H1 (cell line): Measurements from ENCODE around the gene NLRP12. TPM values are rescaled to one million over a fixed set of nuclear protein-coding genes. Genes with fewer than 3 reads are reported as not detected.

Experiments
- BCL11A ChIP-seq, 2 experiments: IDR thresholded peaks; one replicate each; pipeline ENCODE4 v1.6.1; 2011; ENCODE audit warnings: low read depth in 2 of 2, low read length in 2 of 2, mild to moderate bottlenecking in 2 of 2
- CBX8 ChIP-seq: fragments of 300-800, 300-1000 bp; sonication (generic); IDR thresholded peaks from 2 replicates; pipeline ENCODE4 v1.7.1; 2016; ENCODE audit warnings: low read depth, low read length, borderline replicate concordance
- CEBPB ChIP-seq: IDR thresholded peaks from 2 replicates; pipeline ENCODE4 v1.6.1; 2012; ENCODE audit warnings: low read depth, low read length
- CHD1 ChIP-seq: IDR thresholded peaks from 2 replicates; pipeline ENCODE4 v1.6.1; 2012; ENCODE audit warnings: low read depth, low read length, improper control_type of control experiment
- CHD2 ChIP-seq: IDR thresholded peaks from 2 replicates; pipeline ENCODE4 v1.6.1; 2012; ENCODE audit warnings: low read length, improper control_type of control experiment
- CTBP2 ChIP-seq: IDR thresholded peaks from 2 replicates; pipeline ENCODE4 v1.7.0; 2011; ENCODE audit warnings: borderline replicate concordance, mild to moderate bottlenecking, moderate library complexity, mixed read lengths, low read length; ENCODE audit not compliant: insufficient read depth, insufficient read length
- EP300 ChIP-seq, 2 experiments: IDR thresholded peaks; 1 replicate in 1 of 2; 2 replicates in 1 of 2; pipeline ENCODE4 v1.6.1; 2011 to 2012; ENCODE audit warnings: low read depth in 2 of 2, low read length in 2 of 2, mild to moderate bottlenecking in 2 of 2, borderline replicate concordance in 1 of 2, inconsistent platforms in 1 of 2, moderate library complexity in 1 of 2
- FOSL1 ChIP-seq: IDR thresholded peaks from 2 replicates; pipeline ENCODE4 v1.6.1; 2011; ENCODE audit warnings: mild to moderate bottlenecking, low read depth, low read length, moderate library complexity; ENCODE audit not compliant: insufficient read depth
- GTF2F1 ChIP-seq: IDR thresholded peaks from 2 replicates; pipeline ENCODE4 v1.6.1; 2012; ENCODE audit warnings: low read depth, low read length, improper control_type of control experiment, borderline replicate concordance
- KDM5A ChIP-seq: fragments of 200-600 bp; IDR thresholded peaks from 2 replicates; pipeline ENCODE4 v1.7.1; 2012; ENCODE audit warnings: mild to moderate bottlenecking, low read length, inconsistent platforms, mixed read lengths
- NANOG ChIP-seq: IDR thresholded peaks from 2 replicates; pipeline ENCODE4 v1.6.1; 2011; ENCODE audit warnings: low read length, low read depth, mild to moderate bottlenecking, inconsistent platforms; ENCODE audit not compliant: insufficient read depth, poor library complexity, severe bottlenecking
- PHF8 ChIP-seq: fragments of 200-600 bp; sonication (generic); conservative IDR thresholded peaks from 2 replicates; pipeline ENCODE4 v1.7.1; 2012; ENCODE audit warnings: low read depth, mild to moderate bottlenecking, inconsistent platforms, low read length, moderate library complexity
- RAD21 ChIP-seq, 2 experiments: IDR thresholded peaks in 1 of 2; conservative IDR thresholded peaks in 1 of 2; 2 replicates each; pipeline ENCODE4 v1.6.1; 2011; ENCODE audit warnings: low read depth in 2 of 2, low read length in 2 of 2, improper control_type of control experiment in 1 of 2, inconsistent platforms in 1 of 2, mild to moderate bottlenecking in 1 of 2, moderate library complexity in 1 of 2
- RXRA ChIP-seq: IDR thresholded peaks from 2 replicates; pipeline ENCODE4 v1.6.1; 2011; ENCODE audit warnings: low read depth, mild to moderate bottlenecking, low read length, moderate library complexity; ENCODE audit not compliant: insufficient read depth
- SIN3A ChIP-seq, 2 experiments: IDR thresholded peaks in 1 of 2; conservative IDR thresholded peaks in 1 of 2; 2 replicates each; pipeline ENCODE4 v1.6.1; 2011 to 2012; ENCODE audit warnings: low read length in 2 of 2, improper control_type of control experiment in 1 of 2, low read depth in 1 of 2, mild to moderate bottlenecking in 1 of 2
- SP1 ChIP-seq: IDR thresholded peaks from 2 replicates; pipeline ENCODE4 v1.6.1; 2011; ENCODE audit warnings: low read depth, low read length
- SP2 ChIP-seq: IDR thresholded peaks from 2 replicates; pipeline ENCODE4 v1.6.1; 2012; ENCODE audit warnings: mild to moderate bottlenecking, low read length, inconsistent platforms
- SP4 ChIP-seq: IDR thresholded peaks from 2 replicates; pipeline ENCODE4 v1.6.1; 2012; ENCODE audit warnings: low read length, inconsistent platforms
- TAF1 ChIP-seq: IDR thresholded peaks from 2 replicates; pipeline ENCODE4 v1.6.1; 2011; ENCODE audit warnings: mild to moderate bottlenecking, low read depth, low read length
- TBP ChIP-seq: IDR thresholded peaks from 2 replicates; pipeline ENCODE4 v1.6.1; 2011; ENCODE audit warnings: low read depth, low read length, improper control_type of control experiment
- TEAD4 ChIP-seq: IDR thresholded peaks from 2 replicates; pipeline ENCODE4 v1.6.1; 2012; ENCODE audit warnings: low read depth, low read length, inconsistent platforms, mixed read lengths
- polyA plus RNA-seq, 7 experiments: library from polyadenylated mRNA; depleted of rRNA in 3 of 7; stranded (reverse) in 5 of 7; unstranded in 2 of 7; fragments of >200 nt in 5 of 7; fragments of 200-250 nt in 2 of 7; gene quantifications; 1 replicate in 5 of 7; 2 replicates in 1 of 7; 4 replicates in 1 of 7; pipeline versions ENCODE4 v1.2.1 to v1.2.3, GENCODE V29; 2011 to 2013; ENCODE audit warnings: missing spikeins in 2 of 7, mixed read lengths in 2 of 7
- total RNA-seq: library from RNA; stranded (reverse); fragmentation: NEBNext Ultra II Directional; extraction: Animal tissue kit (Norgen Biotek cat#: 25700); gene quantifications from 2 replicates; pipeline ENCODE4 v1.2.1, GENCODE V29; 2021
- TF ChIP-seq, protein P1 (sequence below): IDR thresholded peaks from 2 replicates; pipeline ENCODE4 v1.6.1; 2011; ENCODE audit warnings: low read depth, mild to moderate bottlenecking, low read length; ENCODE audit not compliant: insufficient read depth
- TF ChIP-seq, protein P2 (sequence below): IDR thresholded peaks from 2 replicates; pipeline ENCODE4 v1.6.1; 2012; ENCODE audit warnings: inconsistent platforms

Gene NLRP12
- total and polyA plus RNA-seq, 2 of the 8 experiments (the other 6 are each of a cell fraction or from before 2014, with no cell fraction given) = 1.0 to 1.8 TPM

DNA sequence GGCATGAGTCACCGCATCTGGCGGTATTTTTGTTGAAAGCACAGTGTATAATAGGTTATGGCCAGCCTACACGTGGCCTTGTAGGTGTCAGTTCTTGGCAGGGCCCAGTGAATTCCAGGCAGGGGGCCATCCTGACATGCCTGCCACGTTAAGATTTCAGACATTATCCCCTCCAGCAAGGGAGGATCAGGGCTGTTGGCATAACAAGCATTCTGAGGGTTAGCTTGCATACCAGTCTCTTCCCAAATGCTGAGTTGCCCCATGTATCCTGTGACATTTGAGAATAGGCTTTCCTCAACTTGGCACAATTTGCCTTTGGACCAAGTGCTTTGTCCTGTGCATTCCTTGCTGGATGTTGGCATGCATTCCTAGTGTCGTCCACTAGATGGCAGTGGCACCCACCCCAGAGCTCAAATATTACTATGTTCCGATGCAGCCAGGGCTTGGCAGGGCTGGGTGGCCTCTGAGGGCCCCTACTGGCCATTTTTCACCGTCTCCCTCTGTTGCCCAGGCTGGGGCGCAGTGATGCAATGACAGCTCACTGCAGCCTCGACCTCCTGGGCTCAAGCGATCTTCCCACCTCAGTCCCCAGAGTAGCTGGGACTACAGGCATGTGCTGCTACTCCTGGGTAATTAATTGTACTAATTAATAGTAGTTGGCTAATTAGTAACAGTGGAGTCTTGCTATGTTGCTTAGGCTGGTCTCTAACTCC, 31.2 kb downstream of the NLRP12 start (continued):
- peak; percentile 95 for TF ChIP-seq TEAD4
- no peak for TF ChIP-seq SP4
- peak; percentile 26 for TF ChIP-seq CTBP2
- TF ChIP-seq CEBPB = peak; percentile 98
- no peak for TF ChIP-seq KDM5A
- TF ChIP-seq CBX8 = no peak
- peak in 1 of 2 experiments; percentile 77; a peak in 2 of 4 replicates for TF ChIP-seq SIN3A (conservative IDR thresholded peaks at IDR 0.05 in 1 of 2, IDR thresholded peaks at IDR 0.05 in 1 of 2; ENCODE audit: low read depth in 1 of 2, low read length in 2 of 2)
- no peak for TF ChIP-seq EP300 (IDR thresholded peaks at IDR 0.05; ENCODE audit: borderline replicate concordance in 1 of 2, low read depth in 2 of 2, low read length in 2 of 2)
- TF ChIP-seq CHD1 = no peak
- TF ChIP-seq, protein P1, sequence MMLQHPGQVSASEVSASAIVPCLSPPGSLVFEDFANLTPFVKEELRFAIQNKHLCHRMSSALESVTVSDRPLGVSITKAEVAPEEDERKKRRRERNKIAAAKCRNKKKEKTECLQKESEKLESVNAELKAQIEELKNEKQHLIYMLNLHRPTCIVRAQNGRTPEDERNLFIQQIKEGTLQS = peak; percentile 95
- TF ChIP-seq RAD21 (IDR thresholded peaks at IDR 0.05 in 1 of 2, conservative IDR thresholded peaks at IDR 0.05 in 1 of 2; ENCODE audit: low read depth in 2 of 2, low read length in 2 of 2) = peak; percentile 91
- TF ChIP-seq TBP = peak; percentile 33; the same call in 1 of the 2 replicates
- no peak for TF ChIP-seq SP2
- no peak for TF ChIP-seq BCL11A (IDR thresholded peaks at IDR 0.05; ENCODE audit: low read depth in 2 of 2, low read length in 2 of 2)
- no peak for TF ChIP-seq PHF8
- 0 out of 2 replicates have a peak, but pooled peaks have one; percentile 38 for TF ChIP-seq SP1
- TF ChIP-seq GTF2F1 = no peak
- TF ChIP-seq RXRA = 0 out of 2 replicates have a peak, but pooled peaks have one; percentile 11
- TF ChIP-seq TAF1 = no peak
- TF ChIP-seq CHD2 = peak; percentile 45
- no peak for TF ChIP-seq NANOG
- TF ChIP-seq FOSL1 = no peak
- TF ChIP-seq, protein P2, sequence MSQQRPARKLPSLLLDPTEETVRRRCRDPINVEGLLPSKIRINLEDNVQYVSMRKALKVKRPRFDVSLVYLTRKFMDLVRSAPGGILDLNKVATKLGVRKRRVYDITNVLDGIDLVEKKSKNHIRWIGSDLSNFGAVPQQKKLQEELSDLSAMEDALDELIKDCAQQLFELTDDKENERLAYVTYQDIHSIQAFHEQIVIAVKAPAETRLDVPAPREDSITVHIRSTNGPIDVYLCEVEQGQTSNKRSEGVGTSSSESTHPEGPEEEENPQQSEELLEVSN = no peak; the same call in 1 of the 2 replicates
